Esophagus muscularis mucosa (tissue), 4 donors: Measurements from ENCODE around the gene NKD2. TPM values are rescaled to one million over a fixed set of nuclear protein-coding genes. Genes with fewer than 3 reads are reported as not detected.
"Not testable (repeated sequence)": the region's sequence is repeated elsewhere in the genome, so short reads cannot be mapped to it uniquely, and the experiment has no call there.

Experiments
- DNase-seq: peaks from one replicate; pipeline ENCODE4 v3.0.0-alpha.2; 2017; ENCODE audit errors: extremely low spot score
- H3K27ac ChIP-seq, 4 donors: fragments of 200-600 bp; sonication (generic); replicated peaks in 1 of 4; 1 replicate in 3 of 4; 2 replicates in 1 of 4; pipeline ENCODE4 v1.5.1; 2016 to 2019; ENCODE audit warnings: mild to moderate bottlenecking in 1 of 4
- H3K27me3 ChIP-seq, 4 donors: fragments of 200-600 bp; sonication (generic); one replicate each; pipeline versions ENCODE4 v1.5.1 to v1.6.0; 2016 to 2019
- H3K36me3 ChIP-seq, 4 donors: fragments of 200-600 bp; sonication (generic); one replicate each; pipeline ENCODE4 v1.5.1; 2016 to 2019
- H3K4me1 ChIP-seq, 4 donors: fragments of 200-600 bp; sonication (generic); one replicate each; pipeline ENCODE4 v1.5.1; 2016 to 2019
- H3K4me3 ChIP-seq, 4 donors: fragments of 200-600 bp; sonication (generic); 1 replicate in 2 of 4; 2 replicates in 2 of 4; pipeline ENCODE4 v1.5.1; 2016 to 2019; ENCODE audit warnings: mild to moderate bottlenecking in 4 of 4, moderate library complexity in 1 of 4
- H3K9me3 ChIP-seq, 4 donors: fragments of 200-600 bp; sonication (generic); 1 replicate in 3 of 4; 2 replicates in 1 of 4; pipeline ENCODE4 v1.5.1; 2016 to 2019
- CTCF ChIP-seq, 3 experiments: fragments of 200-600 bp in 2 of 3; fragments of 450-650 bp in 1 of 3; sonication (generic) in 2 of 3; IDR thresholded peaks; one replicate each; pipeline ENCODE4 v1.5.1; 2017 to 2019; ENCODE audit warnings: antibody characterized with exemption in 3 of 3, mild to moderate bottlenecking in 2 of 3, moderate library complexity in 1 of 3
- EP300 ChIP-seq: sonication (generic); formaldehyde crosslinking; IDR thresholded peaks from one replicate; pipeline ENCODE4 v1.6.1; 2017; ENCODE audit warnings: antibody characterized with exemption
- POLR2A ChIP-seq: fragments of 450-650 bp; IDR thresholded peaks from one replicate; pipeline ENCODE4 v1.6.1; 2017; ENCODE audit warnings: antibody characterized with exemption, moderate library complexity, mild to moderate bottlenecking, low read depth
- POLR2AphosphoS5 ChIP-seq, 2 donors: sonication (generic); formaldehyde crosslinking; IDR thresholded peaks; one replicate each; pipeline ENCODE4 v1.6.1; 2017; ENCODE audit warnings: antibody characterized with exemption in 2 of 2
- WGBS: methylation state at CpG from one replicate; pipeline ENCODE4 v1.1.5; 2018; 5-methylcytosine and 5-hydroxymethylcytosine counted together
- intact Hi-C: fragments of 100-400 bp; cut with DNase I; formaldehyde crosslinking; loops from one replicate; pipeline ENCODE4 v1.15.1; 2023
- total RNA-seq, 4 donors: library from RNA; depleted of rRNA; stranded (reverse); fragments of >200 nt; gene quantifications; one replicate each; pipeline versions ENCODE4 v1.1.0 to v1.2.1, GENCODE V29; 2016

Gene NKD2
- total RNA-seq, 4 donors from 2014 or later: 3.0 to 6.6 (median 5.4) TPM

- Histone ChIP-seq H3K4me3 (no peak overlapping the region), H3K4me1 (peaks cover 0 to 6% (median 0%) of the 10 kb centered on the region in 4 donors), H3K27ac (peak overlapping the region in 1 of 4 donors; percentile 36), H3K36me3 (no peaks in the 10 kb centered on the region), H3K27me3 (peaks cover 0 to 6% (median 0%) of the 10 kb centered on the region in 4 donors), H3K9me3 (no peaks in the 10 kb centered on the region)
- no peak for TF ChIP-seq POLR2AphosphoS5 (IDR thresholded peaks at IDR 0.05)
- TF ChIP-seq EP300: no peak
- no peak for TF ChIP-seq CTCF (IDR thresholded peaks at IDR 0.05)
- no peak for TF ChIP-seq POLR2A
- intact Hi-C loops: no loop called here
- WGBS: 64% methylated on average over 6 of the region's 6 CpGs
- DNase-seq: no peak
These were observed 39.7 kb upstream of the NKD2 start for GRCh38 chr5:968881-969280.

GRCh38 chr5:969408-969839 lies 39.2 kb upstream of the NKD2 start:
- Histone ChIP-seq H3K4me1 (peaks cover 0 to 5% (median 0%) of the 10 kb centered on the region in 4 donors), H3K27ac (peak overlapping the region in 1 of 4 donors; percentile 36), H3K4me3 (no peak overlapping the region), H3K9me3 (no peaks in the 10 kb centered on the region), H3K36me3 (no peaks in the 10 kb centered on the region), H3K27me3 (peaks cover 0 to 6% (median 0%) of the 10 kb centered on the region in 4 donors)
- 73% methylated on average over 14 of the region's 14 CpGs for WGBS
- intact Hi-C loops: no loop called here
- no peak for TF ChIP-seq EP300
- TF ChIP-seq POLR2A: no peak
- TF ChIP-seq POLR2AphosphoS5 (IDR thresholded peaks at IDR 0.05): no peak
- no peak for TF ChIP-seq CTCF (IDR thresholded peaks at IDR 0.05)
- no peak for DNase-seq

GRCh38 chr5:972575-972974 lies 36.0 kb upstream of the NKD2 start:
- H3K36me3 ChIP-seq, intact Hi-C loops, H3K4me3 ChIP-seq, DNase-seq, H3K4me1 ChIP-seq, H3K9me3 ChIP-seq, H3K27ac ChIP-seq, H3K27me3 ChIP-seq: not testable (repeated sequence)
- WGBS: 90% methylated on average over 2 of the region's 2 CpGs

GRCh38 chr5:976849-977751 lies 31.5 kb upstream of the NKD2 start:
- intact Hi-C loops: no loop called here
- Histone ChIP-seq H3K9me3 (no peaks in the 10 kb centered on the region), H3K4me3 (no peak overlapping the region), H3K27ac (no peak overlapping the region), H3K4me1 (peaks cover 6 to 29% (median 23%) of the 10 kb centered on the region in 4 donors), H3K27me3 (no peaks in the 10 kb centered on the region), H3K36me3 (no peaks in the 10 kb centered on the region)
- no peak for TF ChIP-seq POLR2AphosphoS5 (IDR thresholded peaks at IDR 0.05)
- TF ChIP-seq CTCF (IDR thresholded peaks at IDR 0.05): no peak
- TF ChIP-seq POLR2A: no peak
- TF ChIP-seq EP300: no peak
- no peak for DNase-seq
- 96% methylated on average over 14 of the region's 29 CpGs for WGBS

- Histone ChIP-seq H3K36me3 (no peaks in the 10 kb centered on the region), H3K4me3 (no peak overlapping the region), H3K27me3 (no peaks in the 10 kb centered on the region), H3K9me3 (no peaks in the 10 kb centered on the region), H3K27ac (no peak overlapping the region), H3K4me1 (peaks cover 6 to 33% (median 29%) of the 10 kb centered on the region in 4 donors)
- WGBS: 64% methylated on average over 16 of the region's 16 CpGs
- intact Hi-C loops: no loop called here
- no peak for TF ChIP-seq POLR2AphosphoS5 (IDR thresholded peaks at IDR 0.05)
- TF ChIP-seq CTCF (IDR thresholded peaks at IDR 0.05): no peak
- no peak for TF ChIP-seq POLR2A
- no peak for TF ChIP-seq EP300
- no peak for DNase-seq
These were observed 30.5 kb upstream of the NKD2 start for GRCh38 chr5:978054-978453.
